Fibroblast of mammary gland (primary cell): Measurements from ENCODE around the gene SLC35F3.
"Not testable (repeated sequence)": the region's sequence is repeated elsewhere in the genome, so short reads cannot be mapped to it uniquely, and the experiment has no call there.

Source experiments
- DNase-seq: peaks from one replicate; pipeline ENCODE4 v3.0.0-alpha.2; 2010; ENCODE audit warnings: low read depth
- H3K4me3 ChIP-seq: 2 replicates; pipeline ENCODE4 v1.5.1; 2011; ENCODE audit warnings: low read depth, mild to moderate bottlenecking, low read length, moderate library complexity; ENCODE audit not compliant: control insufficient read depth
- CTCF ChIP-seq: conservative IDR thresholded peaks from 2 replicates; pipeline ENCODE4 v1.5.1; 2011; ENCODE audit warnings: low read depth, low read length, inconsistent platforms; ENCODE audit not compliant: control insufficient read depth, insufficient read depth

SLC35F3 gene

GRCh38 chr1:233884461-233885151 is 19.9 kb upstream of the SLC35F3 start:
- no peak for TF ChIP-seq CTCF

GRCh38 chr1:233885196-233885920 is 19.1 kb upstream of the SLC35F3 start:
- no peak for DNase-seq
- H3K4me3 ChIP-seq = no peak overlapping the region
- no peak for TF ChIP-seq CTCF

More at GRCh38 chr1:233884461-233885151, 19.9 kb upstream of the SLC35F3 start:
- no peak for DNase-seq
- H3K4me3 ChIP-seq = no peak overlapping the region

- not testable (repeated sequence) for DNase-seq, H3K4me3 ChIP-seq
These were observed 13.3 kb upstream of the SLC35F3 start for GRCh38 chr1:233891151-233891550.

GRCh38 chr1:233897325-233898162 is 6.9 kb upstream of the SLC35F3 start:
- TF ChIP-seq CTCF = no peak
- H3K4me3 ChIP-seq = no peak overlapping the region
- no peak for DNase-seq

- no peak overlapping the region for H3K4me3 ChIP-seq
- TF ChIP-seq CTCF = no peak
- DNase-seq = no peak
These were observed 3.0 kb upstream of the SLC35F3 start for GRCh38 chr1:233901495-233901894.

GRCh38 chr1:233905416-233906051 is 1.1 kb downstream of the SLC35F3 start:
- DNase-seq = no peak
- no peak for TF ChIP-seq CTCF
- H3K4me3 ChIP-seq = no peak overlapping the region
